Stomach smooth muscle (tissue), 2 donors: ENCODE results near the gene AP1S3.

Experiments used
- H3K27ac ChIP-seq: one replicate; pipeline ENCODE4 v1.7.0; 2013; ENCODE audit warnings: mild to moderate bottlenecking, low read length, inconsistent platforms
- H3K27me3 ChIP-seq, 2 donors: one replicate each; pipeline ENCODE4 v1.7.0; 2013; ENCODE audit warnings: low read length in 2 of 2; ENCODE audit not compliant: insufficient read depth in 2 of 2, control insufficient read depth in 1 of 2
- H3K36me3 ChIP-seq, 2 donors: one replicate each; pipeline ENCODE4 v1.7.0; 2013; ENCODE audit warnings: low read length in 2 of 2; ENCODE audit not compliant: control insufficient read depth in 2 of 2, insufficient read depth in 2 of 2
- H3K4me1 ChIP-seq: one replicate; pipeline ENCODE4 v1.7.0; 2013; ENCODE audit warnings: low read length; ENCODE audit not compliant: control insufficient read depth, insufficient read depth
- H3K4me3 ChIP-seq, 2 donors: one replicate each; pipeline ENCODE4 v1.7.0; 2013; ENCODE audit warnings: low read length in 2 of 2
- H3K9ac ChIP-seq, 2 donors: one replicate each; pipeline ENCODE4 v1.7.0; 2013; ENCODE audit warnings: low read length in 2 of 2, mild to moderate bottlenecking in 1 of 2
- H3K9me3 ChIP-seq, 2 donors: one replicate each; pipeline ENCODE4 v1.7.0; 2013; ENCODE audit warnings: low read length in 2 of 2; ENCODE audit not compliant: control insufficient read depth in 2 of 2
- donor health status: healthy.
- donor health status: Pancreatic carcinoma.

AP1S3 gene

DNA sequence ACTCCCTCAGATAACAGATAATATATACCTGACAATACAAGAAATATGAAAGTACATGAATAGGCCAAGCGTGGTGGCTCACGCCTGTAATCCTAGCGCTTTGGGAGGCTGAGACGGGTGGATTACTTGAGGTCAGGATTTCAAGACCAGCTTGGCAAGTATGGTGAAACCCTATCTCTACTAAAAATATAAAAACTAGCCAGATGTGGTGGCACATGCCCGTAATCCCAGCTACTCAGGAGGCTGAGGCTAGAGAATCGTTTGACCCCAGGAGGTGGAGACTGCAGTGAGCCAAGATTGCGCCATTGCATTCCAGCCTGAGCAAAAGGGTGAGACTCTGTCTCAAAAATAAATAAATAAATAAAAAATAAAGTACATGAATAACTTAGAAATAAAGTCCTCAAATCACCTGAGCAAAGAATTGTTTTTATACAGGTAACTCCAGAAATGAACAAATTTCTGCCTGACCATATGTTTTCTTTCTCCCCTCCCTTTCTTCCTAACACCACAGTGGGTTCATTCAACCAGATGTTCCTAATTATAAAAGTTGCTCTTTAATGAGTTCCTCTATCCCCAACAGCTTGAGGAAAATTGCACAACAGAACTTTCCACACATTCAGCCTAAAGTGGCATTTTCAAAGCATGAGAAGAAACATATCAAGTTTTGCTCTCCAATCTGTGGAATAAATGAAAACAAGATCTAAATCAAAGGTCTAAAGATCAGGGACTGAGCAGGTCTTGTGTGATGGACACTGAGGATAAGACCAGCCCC, 33.6 kb upstream of the AP1S3 start:
- peaks cover 0 to 4% of the 10 kb centered on the region in 2 donors for H3K9me3 ChIP-seq
- H3K27me3 ChIP-seq, result no peaks in the 10 kb centered on the region
- H3K36me3 ChIP-seq, result peaks cover 9 to 11% of the 10 kb centered on the region in 2 donors
- no peak overlapping the region for H3K9ac ChIP-seq
- H3K27ac ChIP-seq, result no peak overlapping the region
- no peak overlapping the region for H3K4me3 ChIP-seq
- H3K4me1 ChIP-seq, result no peaks in the 10 kb centered on the region

DNA sequence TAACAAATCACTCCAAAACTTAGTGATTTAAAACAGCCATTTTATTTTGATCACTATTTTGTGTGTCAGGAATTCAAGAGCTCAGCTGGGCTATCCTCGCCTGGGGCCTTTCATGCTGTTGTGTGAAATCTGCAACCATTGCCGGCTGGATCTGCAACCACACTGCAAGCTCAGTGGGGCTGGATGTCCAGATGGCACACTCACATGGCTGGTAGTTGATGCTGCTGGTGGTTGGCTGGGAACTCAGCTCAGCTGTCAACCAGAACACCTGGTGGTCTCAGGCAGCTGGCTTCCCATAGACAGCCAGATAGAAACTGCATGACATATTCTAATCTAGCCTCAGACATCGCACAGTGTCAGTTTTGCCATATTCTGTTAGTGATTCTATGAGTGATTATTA, 30.6 kb upstream of the AP1S3 start:
- Histone ChIP-seq H3K4me1 (no peaks in the 10 kb centered on the region), H3K36me3 (no peaks in the 10 kb centered on the region), H3K9me3 (no peaks in the 10 kb centered on the region), H3K27ac (no peak overlapping the region), H3K27me3 (no peaks in the 10 kb centered on the region), H3K4me3 (no peak overlapping the region), H3K9ac (no peak overlapping the region)

DNA sequence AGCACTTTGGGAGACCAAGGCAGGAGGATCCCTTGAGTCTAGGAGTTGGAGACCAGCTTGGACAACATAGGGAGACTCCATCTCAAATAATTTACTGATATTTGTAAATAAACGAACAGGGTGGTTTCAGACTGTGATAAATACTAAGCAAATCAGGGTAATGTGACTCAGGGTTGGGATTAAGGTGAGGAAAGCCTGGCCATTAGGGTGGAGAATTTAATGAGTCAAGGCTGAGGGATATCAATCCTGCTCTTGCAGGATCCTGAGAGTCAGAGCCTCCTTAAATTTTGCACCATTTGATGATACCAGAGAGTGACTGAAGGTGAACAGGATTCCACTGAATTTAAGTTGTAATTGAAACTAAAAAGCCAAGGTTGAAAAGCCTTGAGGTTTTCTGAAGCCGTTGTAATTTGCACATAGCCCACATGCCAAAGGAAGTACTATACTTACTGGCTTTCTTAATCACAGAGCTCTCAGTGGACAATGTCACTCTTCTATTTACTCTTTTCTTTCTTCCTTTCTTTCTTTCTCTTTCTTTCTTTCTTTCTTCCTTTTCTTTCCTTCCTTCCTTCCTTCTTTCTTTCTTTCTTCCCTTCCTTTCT, 28.6 kb upstream of the AP1S3 start:
- H3K27me3 ChIP-seq, result no peaks in the 10 kb centered on the region
- H3K9me3 ChIP-seq, result no peaks in the 10 kb centered on the region
- H3K4me1 ChIP-seq, result no peaks in the 10 kb centered on the region
- H3K27ac ChIP-seq, result no peak overlapping the region
- no peaks in the 10 kb centered on the region for H3K36me3 ChIP-seq
- H3K4me3 ChIP-seq, result no peak overlapping the region
- H3K9ac ChIP-seq, result no peak overlapping the region

DNA sequence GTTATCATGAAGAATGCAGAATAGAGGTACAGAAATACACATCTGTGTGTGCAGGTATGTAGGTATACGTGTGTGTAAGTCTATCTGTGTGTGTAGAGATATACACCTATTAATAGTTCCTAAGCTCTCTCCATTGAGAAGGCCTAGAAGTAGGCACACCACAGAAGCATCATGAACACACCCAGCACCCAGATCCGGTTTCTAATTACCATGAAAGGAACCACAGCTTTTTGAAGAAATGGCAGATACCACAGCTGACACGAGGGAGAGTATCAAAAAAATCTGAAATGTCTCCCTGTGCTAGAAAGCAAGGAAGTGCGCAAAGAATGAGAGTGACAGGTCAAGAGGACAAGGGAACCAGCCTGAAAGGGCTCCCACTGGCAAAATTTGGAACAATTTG, 27.7 kb upstream of the AP1S3 start:
- no peak overlapping the region for H3K27ac ChIP-seq
- H3K4me1 ChIP-seq, result no peaks in the 10 kb centered on the region
- no peak overlapping the region for H3K4me3 ChIP-seq
- H3K36me3 ChIP-seq, result no peaks in the 10 kb centered on the region
- no peaks in the 10 kb centered on the region for H3K9me3 ChIP-seq
- no peak overlapping the region for H3K9ac ChIP-seq
- no peaks in the 10 kb centered on the region for H3K27me3 ChIP-seq

DNA sequence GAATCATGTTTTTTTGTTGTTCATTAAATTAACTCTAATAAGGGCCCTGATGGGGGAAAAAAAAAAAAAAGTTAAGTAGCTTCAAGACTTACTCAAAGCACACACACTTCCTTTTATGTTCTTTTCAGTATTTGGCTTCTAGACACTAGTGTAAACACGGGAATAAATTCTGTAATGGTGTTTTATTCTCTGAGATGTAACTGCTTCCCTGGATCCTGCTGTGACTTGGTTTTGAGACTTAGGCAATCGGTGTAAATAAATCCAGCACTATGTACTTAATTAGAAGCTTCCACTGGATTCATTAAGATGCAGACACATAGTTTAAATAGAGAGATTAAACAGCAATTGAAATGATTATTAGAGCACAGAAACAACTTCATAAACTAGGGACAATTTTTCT, 26.1 kb upstream of the AP1S3 start:
- Histone ChIP-seq H3K4me3 (no peak overlapping the region), H3K36me3 (no peaks in the 10 kb centered on the region), H3K27me3 (no peaks in the 10 kb centered on the region), H3K9ac (no peak overlapping the region), H3K27ac (no peak overlapping the region), H3K9me3 (no peaks in the 10 kb centered on the region), H3K4me1 (no peaks in the 10 kb centered on the region)

DNA sequence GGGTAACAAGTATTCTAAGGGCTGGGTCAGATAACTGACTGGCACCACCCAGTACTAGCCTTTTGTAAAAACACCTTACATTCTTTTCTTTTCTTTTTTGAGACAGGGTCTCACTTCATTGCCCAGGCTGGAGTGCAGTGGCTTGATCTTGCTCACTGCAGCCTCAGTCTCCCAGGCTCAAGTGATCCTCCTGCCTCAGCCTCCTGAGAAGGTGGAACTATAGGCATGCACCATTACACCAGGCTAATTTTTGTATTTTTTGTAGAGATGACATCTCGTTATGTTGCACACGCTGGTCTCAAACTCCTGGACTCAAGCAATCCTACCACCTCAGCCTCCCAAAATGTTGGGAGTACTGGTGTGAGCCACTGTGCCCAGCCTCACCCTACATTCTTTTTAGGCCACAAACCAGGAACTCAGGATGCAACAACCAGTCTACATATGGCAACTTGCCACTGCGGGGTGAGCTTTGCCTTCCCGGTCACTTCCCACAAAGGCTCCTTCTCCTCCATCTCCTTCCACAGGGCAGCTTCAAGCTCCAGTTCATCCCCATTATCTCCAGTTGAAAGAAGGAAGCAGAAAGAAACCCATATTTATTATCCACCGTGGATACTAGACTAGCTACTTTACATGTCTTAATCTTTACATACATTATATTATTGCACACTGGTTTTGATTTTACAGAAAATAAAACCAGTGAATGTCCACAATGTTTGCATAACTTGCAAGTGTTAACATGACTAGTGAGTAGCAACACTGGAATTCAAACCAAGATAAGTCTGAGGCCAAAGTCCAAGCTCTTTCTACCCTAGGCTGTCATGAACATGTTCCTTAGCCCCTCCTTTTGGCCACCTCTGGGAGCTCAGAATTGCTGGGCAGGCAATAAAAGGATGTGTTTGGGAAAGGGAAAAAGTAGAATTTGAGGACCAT, 23.7 kb upstream of the AP1S3 start:
- Histone ChIP-seq H3K27me3 (no peaks in the 10 kb centered on the region), H3K36me3 (no peaks in the 10 kb centered on the region), H3K9me3 (no peaks in the 10 kb centered on the region), H3K9ac (no peak overlapping the region), H3K4me3 (no peak overlapping the region), H3K4me1 (no peaks in the 10 kb centered on the region), H3K27ac (no peak overlapping the region)

DNA sequence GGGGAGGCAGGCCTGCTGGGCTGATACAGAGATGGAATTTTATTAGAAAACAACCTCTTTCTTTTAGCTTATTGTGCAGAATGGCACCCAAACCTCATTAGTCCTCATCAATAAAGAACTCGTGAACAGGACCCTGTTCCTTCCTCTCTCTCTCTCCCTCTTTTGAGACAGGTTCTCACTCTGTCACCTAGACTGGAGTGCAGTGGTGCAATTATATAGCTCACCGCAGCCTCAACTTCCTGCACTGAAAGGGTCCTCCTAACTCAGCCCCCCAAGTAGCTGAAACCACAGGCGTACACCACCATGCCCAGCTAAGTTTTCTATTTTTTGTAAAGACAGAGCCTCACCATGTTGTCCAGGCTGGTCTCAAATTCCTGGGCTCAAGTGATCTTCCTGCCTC, 21.7 kb upstream of the AP1S3 start:
- Histone ChIP-seq H3K4me1 (no peaks in the 10 kb centered on the region), H3K36me3 (no peaks in the 10 kb centered on the region), H3K9ac (no peak overlapping the region), H3K4me3 (no peak overlapping the region), H3K27ac (no peak overlapping the region), H3K9me3 (no peaks in the 10 kb centered on the region), H3K27me3 (no peaks in the 10 kb centered on the region)

DNA sequence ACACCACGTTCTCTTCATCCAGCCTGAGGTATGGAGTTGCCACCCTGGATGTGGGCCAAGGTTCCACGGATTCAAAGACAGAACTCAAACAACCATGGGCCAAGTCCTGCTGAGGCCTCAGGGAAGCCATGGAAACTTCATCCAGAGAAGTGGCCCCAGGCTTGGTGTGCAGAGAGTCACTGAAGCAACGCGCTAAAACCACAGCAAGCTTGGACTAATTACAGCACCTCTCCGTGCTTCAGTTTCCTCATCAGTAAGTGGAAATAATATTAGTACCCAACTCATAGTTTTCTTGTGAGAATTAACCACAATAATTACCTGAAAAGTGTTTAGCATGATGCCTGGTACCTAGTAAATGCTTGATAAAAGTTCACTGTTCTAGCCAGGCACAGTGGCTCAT, 19.2 kb upstream of the AP1S3 start:
- no peak overlapping the region for H3K9ac ChIP-seq
- H3K4me3 ChIP-seq, result no peak overlapping the region
- no peaks in the 10 kb centered on the region for H3K36me3 ChIP-seq
- H3K4me1 ChIP-seq, result no peaks in the 10 kb centered on the region
- H3K27me3 ChIP-seq, result no peaks in the 10 kb centered on the region
- no peaks in the 10 kb centered on the region for H3K9me3 ChIP-seq
- H3K27ac ChIP-seq, result no peak overlapping the region

DNA sequence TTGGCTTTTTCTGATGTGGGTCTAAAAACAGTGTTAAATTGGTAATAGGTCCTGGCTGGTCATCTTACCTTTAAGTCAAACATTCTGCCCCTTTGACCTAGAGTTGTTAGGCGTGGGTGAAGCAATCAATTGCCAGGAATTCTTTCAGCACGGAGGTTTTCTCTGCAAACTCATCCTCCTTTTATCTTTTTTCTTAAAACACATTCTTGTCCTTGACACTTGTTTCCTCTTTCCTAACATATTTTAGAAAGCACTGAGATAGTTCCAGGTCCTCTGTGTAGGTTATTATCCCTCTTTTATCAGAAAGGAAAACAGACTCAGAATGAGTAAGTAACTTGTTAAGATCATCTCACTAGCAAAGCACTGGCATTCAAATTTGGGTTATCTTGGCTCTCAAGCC, 18.6 kb upstream of the AP1S3 start:
- no peaks in the 10 kb centered on the region for H3K4me1 ChIP-seq
- no peaks in the 10 kb centered on the region for H3K27me3 ChIP-seq
- H3K27ac ChIP-seq, result no peak overlapping the region
- H3K9ac ChIP-seq, result no peak overlapping the region
- no peaks in the 10 kb centered on the region for H3K9me3 ChIP-seq
- H3K4me3 ChIP-seq, result no peak overlapping the region
- no peaks in the 10 kb centered on the region for H3K36me3 ChIP-seq

DNA sequence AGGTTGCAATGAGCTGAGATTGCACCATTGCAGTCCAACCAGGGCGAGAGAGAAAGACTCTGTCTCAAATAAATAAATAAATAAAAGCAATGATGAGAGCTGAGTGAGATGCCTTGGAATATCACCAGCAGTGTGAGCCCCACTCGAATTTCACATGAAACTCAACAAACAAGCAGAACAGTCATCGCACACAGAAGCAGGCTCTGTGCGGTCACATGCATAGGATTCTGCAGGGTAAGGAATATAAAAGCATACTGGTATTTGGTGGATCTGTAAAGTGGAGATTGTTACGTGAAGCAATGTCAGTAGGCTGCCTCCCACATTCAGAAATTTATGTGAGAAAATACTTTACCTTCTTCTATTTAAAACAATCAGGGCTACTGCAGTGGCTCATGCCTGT, 18.0 kb upstream of the AP1S3 start:
- H3K9ac ChIP-seq, result no peak overlapping the region
- no peaks in the 10 kb centered on the region for H3K36me3 ChIP-seq
- H3K4me1 ChIP-seq, result no peaks in the 10 kb centered on the region
- H3K27me3 ChIP-seq, result no peaks in the 10 kb centered on the region
- H3K27ac ChIP-seq, result no peak overlapping the region
- H3K9me3 ChIP-seq, result no peaks in the 10 kb centered on the region
- no peak overlapping the region for H3K4me3 ChIP-seq
